HCT116 (cell line): ENCODE data around the gene OR2S2. TPM values are rescaled to one million over a fixed set of nuclear protein-coding genes. Genes with fewer than 3 reads are reported as not detected.

Experiments
- ATAC-seq: fragments of 200-7000 bp; cut with Tn5 transposase; 2 replicates; pipeline ENCODE4 v1.9.1; 2020; ENCODE audit warnings: mild to moderate bottlenecking, moderate library complexity
- BruUV-seq: library from RNA; stranded (reverse); fragments of 400-500 nt; replicated peaks from 2 replicates; lab custom pipeline; 2021; lab: Mats Ljungman, UMichigan
- CTCF ChIA-PET: fragments of 300-600 bp; sonication (Branson Sonifier 250); formaldehyde crosslinking; loops from one replicate; lab custom pipeline; 2021; ENCODE audit warnings: antibody characterized with exemption; lab: Charles Lee
- POLR2A ChIA-PET: fragments of 300-600, 350-600 bp; sonication (Branson Sonifier 250); formaldehyde crosslinking; loops from one replicate; lab custom pipeline; 2021; ENCODE audit warnings: antibody characterized with exemption; lab: Charles Lee
- RAD21 ChIA-PET, 2 experiments: fragments of 300-600 bp; sonication (Branson Sonifier 250); formaldehyde crosslinking; loops; one replicate each; lab custom pipeline; 2023; ENCODE audit warnings: low total read pairs in 2 of 2; ENCODE audit not compliant: uncharacterized antibody in 2 of 2, unreplicated experiment in 2 of 2, low non-redundant PET in 1 of 2; lab: Charles Lee
- DNase-seq: peaks from one replicate; pipeline ENCODE4 v3.0.0-alpha.2; 2010; ENCODE audit warnings: low read depth, low spot score
- H2AFZ ChIP-seq: fragments of 200-600 bp; shearing (Covaris generic), sonication (generic); 2 replicates; pipeline ENCODE4 v1.6.1; 2017; ENCODE audit warnings: low read depth, mixed run types, mixed read lengths, antibody characterized with exemption, low read length; ENCODE audit not compliant: poor library complexity, severe bottlenecking
- H3K27ac ChIP-seq: 2 replicates; pipeline ENCODE4 v1.5.1; 2012; ENCODE audit warnings: low read depth, low read length
- H3K27me3 ChIP-seq: fragments of 200-600 bp; sonication (generic); 2 replicates; pipeline ENCODE4 v1.6.1; 2016; ENCODE audit warnings: mixed run types, low read length, mixed read lengths; ENCODE audit not compliant: insufficient read depth
- H3K36me3 ChIP-seq, 2 experiments: fragments of 200-500 bp in 1 of 2; fragments of 200-600 bp in 1 of 2; sonication (Bioruptor generic) in 1 of 2; sonication (generic) in 1 of 2; 2 replicates each; pipeline versions ENCODE4 v1.5.1 to v1.6.1; 2014 to 2016; ENCODE audit warnings: low read length in 2 of 2, inconsistent platforms in 1 of 2, mixed read lengths in 1 of 2, mixed run types in 1 of 2; ENCODE audit not compliant: insufficient read depth in 2 of 2, control insufficient read depth in 1 of 2
- H3K4me1 ChIP-seq, 2 experiments: fragments of 200-600 bp in 1 of 2; sonication (generic) in 1 of 2; 2 replicates each; pipeline versions ENCODE4 v1.5.1 to v1.6.1; 2012 to 2017; ENCODE audit warnings: low read length in 2 of 2, inconsistent platforms in 1 of 2, mild to moderate bottlenecking in 1 of 2, mixed read lengths in 1 of 2, mixed run types in 1 of 2, moderate library complexity in 1 of 2; ENCODE audit not compliant: insufficient read depth in 2 of 2, control insufficient read depth in 1 of 2
- H3K4me2 ChIP-seq: fragments of 200-600 bp; sonication (generic); 2 replicates; pipeline ENCODE4 v1.6.1; 2017; ENCODE audit warnings: mixed run types, low read length, mixed read lengths
- H3K4me3 ChIP-seq, 2 experiments: fragments of 200-600 bp in 1 of 2; sonication (generic) in 1 of 2; replicated peaks in 1 of 2; 2 replicates each; pipeline ENCODE4 v1.5.1; 2011 to 2016; ENCODE audit warnings: low read length in 2 of 2, control low read depth in 1 of 2, low read depth in 1 of 2, mild to moderate bottlenecking in 1 of 2, mixed read lengths in 1 of 2, mixed run types in 1 of 2
- H3K79me2 ChIP-seq: fragments of 200-600 bp; sonication (generic); 2 replicates; pipeline ENCODE4 v1.6.1; 2017; ENCODE audit warnings: mild to moderate bottlenecking, mixed run types, low read length, moderate library complexity, mixed read lengths; ENCODE audit not compliant: insufficient read depth
- H3K9ac ChIP-seq: fragments of 200-600 bp; sonication (generic); 2 replicates; pipeline ENCODE4 v1.6.1; 2016; ENCODE audit warnings: low read length, mixed read lengths
- H3K9me2 ChIP-seq: fragments of 200-600 bp; sonication (generic), shearing (Covaris generic); 2 replicates; pipeline ENCODE4 v1.6.1; 2017; ENCODE audit warnings: mixed run types, mild to moderate bottlenecking, moderate library complexity; ENCODE audit not compliant: insufficient read depth
- H3K9me3 ChIP-seq, 2 experiments: fragments of 200-500 bp in 1 of 2; fragments of 200-600 bp in 1 of 2; sonication (Bioruptor generic) in 1 of 2; sonication (generic) in 1 of 2; 2 replicates each; pipeline ENCODE4 v1.6.1; 2014 to 2017; ENCODE audit warnings: low read length in 2 of 2, mixed read lengths in 2 of 2, inconsistent platforms in 1 of 2, low read depth in 1 of 2, mild to moderate bottlenecking in 1 of 2, mixed run types in 1 of 2, moderate library complexity in 1 of 2; ENCODE audit not compliant: control insufficient read depth in 1 of 2, insufficient read depth in 1 of 2
- H4K20me1 ChIP-seq: fragments of 200-600 bp; sonication (generic), shearing (Covaris generic); 2 replicates; pipeline ENCODE4 v1.6.1; 2017; ENCODE audit warnings: mixed run types, mild to moderate bottlenecking, moderate library complexity; ENCODE audit not compliant: insufficient read depth
- CTCF ChIP-seq, 3 experiments: fragments of 200-600 bp in 1 of 3; sonication (generic) in 1 of 3; IDR thresholded peaks in 2 of 3; conservative IDR thresholded peaks in 1 of 3; 2 replicates each; pipeline ENCODE4 v1.5.1; 2012 to 2017; ENCODE audit warnings: low read depth in 2 of 3, low read length in 2 of 3, antibody characterized with exemption in 1 of 3, borderline replicate concordance in 1 of 3, control low read depth in 1 of 3, mild to moderate bottlenecking in 1 of 3, mixed read lengths in 1 of 3, mixed run types in 1 of 3, moderate library complexity in 1 of 3; ENCODE audit not compliant: insufficient read depth in 1 of 3
- JUND ChIP-seq: IDR thresholded peaks from 2 replicates; pipeline ENCODE4 v1.6.1; 2012
- POLR2A ChIP-seq: IDR thresholded peaks from 2 replicates; pipeline ENCODE4 v1.7.0; 2011; ENCODE audit warnings: borderline replicate concordance; ENCODE audit not compliant: insufficient read depth, insufficient read length; ENCODE audit errors: extremely low read depth
- SP1 ChIP-seq: IDR thresholded peaks from 2 replicates; pipeline ENCODE4 v1.6.1; 2012; ENCODE audit warnings: low read depth
- SRF ChIP-seq: IDR thresholded peaks from 2 replicates; pipeline ENCODE4 v1.6.1; 2012; ENCODE audit warnings: low read depth
- TCF7L2 ChIP-seq: IDR thresholded peaks from 2 replicates; pipeline ENCODE4 v1.7.0; 2011; ENCODE audit warnings: borderline replicate concordance, inconsistent platforms; ENCODE audit not compliant: insufficient read depth, insufficient read length; ENCODE audit errors: extremely low read depth
- YY1 ChIP-seq: IDR thresholded peaks from 2 replicates; pipeline ENCODE4 v1.6.1; 2011; ENCODE audit warnings: low read length, low read depth, moderate library complexity, mild to moderate bottlenecking; ENCODE audit not compliant: insufficient replicate concordance; ENCODE audit errors: extremely low read depth
- ZNF274 ChIP-seq: fragments of 200-500 bp; sonication (Bioruptor generic); IDR thresholded peaks from 2 replicates; pipeline ENCODE4 v1.6.1; 2014; ENCODE audit warnings: mild to moderate bottlenecking, low read depth, low read length, inconsistent platforms
- intact Hi-C: fragments of 100-400 bp; cut with micrococcal nuclease; formaldehyde crosslinking; loops from 2 replicates; pipeline ENCODE4 v1.10.0; 2022
- total RNA-seq: library from RNA; stranded (reverse); gene quantifications from one replicate; pipeline ENCODE4 v1.2.1, GENCODE V29; 2021; ENCODE audit not compliant: unreplicated experiment

The OR2S2 gene
- total RNA-seq, 1 experiment from 2014 or later: not detected

DNA sequence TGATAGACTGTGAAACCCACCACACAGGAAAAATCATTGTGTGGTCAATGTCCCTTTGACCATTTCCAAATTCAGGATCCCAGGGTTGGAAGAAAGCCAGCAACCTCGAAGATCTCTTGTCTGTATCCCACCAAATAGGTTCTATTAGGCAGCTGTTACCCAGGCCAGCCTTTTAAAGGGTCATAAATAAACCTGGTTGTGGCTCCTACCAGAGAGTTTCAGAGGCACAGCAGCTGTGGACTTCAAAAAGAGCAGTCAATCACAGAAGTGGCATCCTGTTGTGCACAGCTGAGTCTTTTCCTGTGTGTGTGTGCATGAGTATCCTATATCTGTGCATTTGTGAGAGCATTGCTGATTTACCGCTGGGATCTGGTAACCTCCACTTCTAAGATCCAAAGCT is 23.7 kb upstream of the OR2S2 start (continued):
- TF ChIP-seq YY1 (no peak), ZNF274 (no peak), POLR2A (no peak), CTCF (IDR thresholded peaks at IDR 0.05 in 2 of 3, conservative IDR thresholded peaks at IDR 0.05 in 1 of 3; ENCODE audit: borderline replicate concordance in 1 of 3, insufficient read depth in 1 of 3, low read depth in 2 of 3, low read length in 2 of 3) (no peak), SP1 (no peak)
- TF ChIP-seq, all 23 proteins: peak for 0

GRCh38 chr9:35980289-35981011 is 22.5 kb upstream of the OR2S2 start:
- CTCF ChIA-PET: no interaction called here
- no peak for ATAC-seq
- BruUV-seq: no TSS peak

More at GRCh38 chr9:35980289-35981011, 22.5 kb upstream of the OR2S2 start:
- Histone ChIP-seq H3K4me3 (no peak overlapping the region), H3K4me2 (no peak overlapping the region), H3K36me3 (no peaks in the 10 kb centered on the region), H3K27me3 (no peaks in the 10 kb centered on the region), H3K79me2 (no peaks in the 10 kb centered on the region), H4K20me1 (no peaks in the 10 kb centered on the region), H2AFZ (no peak overlapping the region), H3K9ac (no peak overlapping the region), H3K4me1 (no peaks in the 10 kb centered on the region), H3K27ac (no peak overlapping the region), H3K9me3 (no peaks in the 10 kb centered on the region), H3K9me2 (peaks cover 5% of the 10 kb centered on the region; the same call in 1 of the 2 replicates)
- intact Hi-C loops: no loop called here
- POLR2A ChIA-PET: no interaction called here
- DNase-seq: no peak
- RAD21 ChIA-PET: no interaction called here
- TF ChIP-seq SRF (no peak), TCF7L2 (no peak), YY1 (no peak), JUND (no peak)
